Measurements from ENCODE around the gene MIGA2. TPM values are rescaled to one million over a fixed set of nuclear protein-coding genes. Genes with fewer than 3 reads are reported as not detected.

The MIGA2 gene
- total and polyA plus RNA-seq, 2 of the 8 experiments (the other 6 are each of a cell fraction or from before 2014, with no cell fraction given): 24.6 to 39.0 TPM

- 0 out of 2 replicates have a peak overlapping the region, but pooled peaks have one; percentile 73 for H4K8ac ChIP-seq (ENCODE audit: extremely low read depth, insufficient read depth, low read length)
- H2AK5ac ChIP-seq (ENCODE audit: low read depth, low read length): 0 out of 2 replicates have a peak overlapping the region, but pooled peaks have one; percentile 39
- no peak overlapping the region for H2AFZ ChIP-seq (ENCODE audit: low read length)
- FAIRE-seq: no peak
- peaks cover 8% of the 10 kb centered on the region for H3K23me2 ChIP-seq (ENCODE audit: low read depth, low read length)
- no peak overlapping the region for H4K5ac ChIP-seq (ENCODE audit: insufficient read length, low read depth, low read length)
- no peak overlapping the region for H3K18ac ChIP-seq (ENCODE audit: extremely low read depth, low read length)
- ChIA-PET POLR2A (ENCODE audit: partially characterized antibody) (interaction anchor here (1.2 kb wide), 1 partner anchor 11 kb away, joined by 5 read pairs; no protein-coding TSS in a partner anchor), CTCF (ENCODE audit: partially characterized antibody) (interaction anchor here (0.6 to 1.3 kb wide), 2 partner anchors 23 to 183 kb away, joined by 3 to 4 read pairs; no protein-coding TSS in a partner anchor)
- H3K4ac ChIP-seq (replicated peaks; ENCODE audit: insufficient read length, low read depth, low read length): no peak overlapping the region
- peaks cover 0 to 3% of the 10 kb centered on the region in 2 experiments for H4K20me1 ChIP-seq (replicated peaks in 1 of 2; ENCODE audit: control insufficient read depth in 1 of 2, insufficient read depth in 2 of 2, low read length in 2 of 2)
- H3K27ac ChIP-seq (ENCODE audit: low read depth, low read length): no peak overlapping the region
- no peak overlapping the region for H2BK120ac ChIP-seq (replicated peaks; ENCODE audit: low read depth, low read length)
- H3K23ac ChIP-seq (ENCODE audit: insufficient read length): no peak overlapping the region
- H3K9ac ChIP-seq (replicated peaks in 1 of 4; ENCODE audit: extremely low read depth in 1 of 4, low read depth in 3 of 4, low read length in 3 of 4): no peak overlapping the region
- H3K79me2 ChIP-seq (ENCODE audit: control insufficient read depth in 1 of 2, insufficient read depth in 2 of 2, low read length in 2 of 2): peaks cover 0 to 12% of the 10 kb centered on the region in 2 experiments; a peak in 3 of 4 replicates
- no peak overlapping the region for H2BK20ac ChIP-seq (ENCODE audit: low read length)
- WGBS, 2 experiments (ENCODE audit: extremely low coverage in 1 of 2, insufficient coverage in 1 of 2, insufficient read length in 1 of 2, insufficient replicate concordance in 2 of 2, low coverage in 1 of 2, low lambda C conversion rate in 2 of 2, missing lambda C conversion rate in 1 of 2): 91% methylated on average over 11 of the region's 12 CpGs; no CpG with 5 or more reads in 1 of the 2 experiments
- H2BK5ac ChIP-seq (ENCODE audit: low read depth, low read length): peak overlapping the region; percentile 44; the same call in 1 of the 2 replicates
- no peak overlapping the region for H3K4me3 ChIP-seq (ENCODE audit: extremely low read depth in 1 of 4, insufficient read depth in 2 of 4, low read depth in 3 of 4, low read length in 4 of 4)
- H2BK12ac ChIP-seq (ENCODE audit: low read depth, low read length): no peak overlapping the region; the same call in 1 of the 2 replicates
- H3K56ac ChIP-seq (replicated peaks; ENCODE audit: insufficient read length, low read depth, low read length): no peak overlapping the region
- H3K36me3 ChIP-seq (ENCODE audit: control insufficient read depth in 2 of 4, insufficient read depth in 4 of 4, low read length in 3 of 4): no peaks in the 10 kb centered on the region
- H3K79me1 ChIP-seq (ENCODE audit: low read depth, low read length): peaks cover 2% of the 10 kb centered on the region; the same call in 1 of the 2 replicates
- H3K4me1 ChIP-seq (replicated peaks in 1 of 4; ENCODE audit: control insufficient read depth in 3 of 4, insufficient read depth in 4 of 4, low read length in 3 of 4): peaks cover 0 to 6% (median 5%) of the 10 kb centered on the region in 4 experiments; a peak in 5 of 7 replicates
- no peaks in the 10 kb centered on the region for H3K27me3 ChIP-seq (replicated peaks in 1 of 4; ENCODE audit: control insufficient read depth in 3 of 4, extremely low read depth in 1 of 4, insufficient read depth in 3 of 4, low read length in 3 of 4)
- no peak overlapping the region for H4K91ac ChIP-seq (replicated peaks; ENCODE audit: insufficient read length, low read length)
- no peaks in the 10 kb centered on the region for H3K9me3 ChIP-seq (ENCODE audit: insufficient read depth in 2 of 2, low read depth in 1 of 2, low read length in 1 of 2)
- no peak overlapping the region for H3K4me2 ChIP-seq (ENCODE audit: insufficient read depth in 1 of 2, low read depth in 2 of 2, low read length in 2 of 2)
- no peak for DNase-seq (ENCODE audit: low read depth in 1 of 2, low spot score in 2 of 2)
- H2BK15ac ChIP-seq (ENCODE audit: low read length): no peak overlapping the region
- H3K14ac ChIP-seq (ENCODE audit: insufficient read length): no peak overlapping the region
- TF ChIP-seq E2F6 (IDR thresholded peaks at IDR 0.05): no peak
- TF ChIP-seq HDAC2 (IDR thresholded peaks at IDR 0.05; ENCODE audit: borderline replicate concordance in 1 of 2, low read depth in 2 of 2, low read length in 2 of 2): no peak
- TF ChIP-seq EP300 (IDR thresholded peaks at IDR 0.05; ENCODE audit: borderline replicate concordance in 1 of 2, low read depth in 2 of 2, low read length in 2 of 2): no peak
- TF ChIP-seq GABPA (IDR thresholded peaks at IDR 0.05; ENCODE audit: borderline replicate concordance, insufficient read depth, low read length): no peak
- TF ChIP-seq CREB1 (IDR thresholded peaks at IDR 0.05): no peak
- TF ChIP-seq EGR1 (IDR thresholded peaks at IDR 0.05; ENCODE audit: borderline replicate concordance, low read depth, low read length): no peak
- TF ChIP-seq ATF3 (IDR thresholded peaks at IDR 0.05; ENCODE audit: insufficient read depth, low read depth, low read length): no peak
- no peak for TF ChIP-seq RBBP5 (IDR thresholded peaks at IDR 0.05; ENCODE audit: borderline replicate concordance, low read depth, low read length)
- no peak for TF ChIP-seq RAD21 (IDR thresholded peaks at IDR 0.05 in 1 of 2, conservative IDR thresholded peaks at IDR 0.05 in 1 of 2; ENCODE audit: low read depth in 2 of 2, low read length in 2 of 2)
- TF ChIP-seq POLR2A (IDR thresholded peaks at IDR 0.05; ENCODE audit: control extremely low read depth in 1 of 2, low read depth in 2 of 2, low read length in 2 of 2): no peak
Observed at GRCh38 chr9:129032541-129033159, 3.8 kb upstream of the MIGA2 start.

Data from H1 (cell line).